ENCODE measurements around the gene DOCK3. TPM values are rescaled to one million over a fixed set of nuclear protein-coding genes. Genes with fewer than 3 reads are reported as not detected.

DOCK3 gene
- polyA plus RNA-seq, 2 of the 4 experiments (the other 2 are of a cell fraction), result 0.40 to 0.46 TPM

DNA sequence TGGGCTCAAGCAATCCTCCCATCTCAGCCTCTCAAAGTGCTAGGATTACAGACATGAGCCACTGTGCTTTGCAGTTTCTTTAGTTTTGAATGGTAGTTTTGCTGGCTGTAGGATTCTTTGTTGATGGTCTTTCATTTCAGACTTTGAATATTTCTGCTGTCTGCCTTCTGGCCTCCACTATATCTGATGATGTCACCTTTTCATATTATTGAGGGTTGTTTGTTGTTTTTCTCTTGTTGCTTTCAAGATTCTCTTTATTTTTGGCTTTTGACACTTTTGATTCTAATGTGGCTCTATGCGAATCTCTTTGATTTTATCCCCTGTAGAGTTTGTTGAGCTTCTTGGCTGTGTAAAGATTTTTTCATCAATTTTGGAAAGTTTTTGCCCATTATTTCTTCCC is 631.4 kb downstream of the DOCK3 start:
- FAIRE-seq (no peak), DNase-seq (ENCODE audit: low read depth in 1 of 2, low spot score in 1 of 2) (no peak), ATAC-seq (no peak)
- Histone ChIP-seq H3K9me3 (0 out of 3 replicates have a peak, but pooled peaks cover 3% of the 10 kb centered on the region), H3K4me2 (no peak overlapping the region), H3K27ac (no peak overlapping the region), H3K4me1 (no peaks in the 10 kb centered on the region), H3K4me3 (no peak overlapping the region)
- WGBS (ENCODE audit: missing lambda C conversion rate), result 81% methylated on average over 1 of the region's 1 CpG
- TF ChIP-seq PBX3 (IDR thresholded peaks at IDR 0.05) (no peak), MYC (IDR thresholded peaks at IDR 0.05; ENCODE audit: borderline replicate concordance, low read length) (no peak), HOXB5 (CRISPR knock-in tag; IDR thresholded peaks at IDR 0.05) (no peak), HES2 (IDR thresholded peaks at IDR 0.05) (no peak), NFE2L2 (conservative IDR thresholded peaks at IDR 0.05; ENCODE audit: low read length) (no peak), PHF8 (IDR thresholded peaks at IDR 0.05; ENCODE audit: borderline replicate concordance, low read depth) (no peak), ZSCAN20 (CRISPR knock-in tag; IDR thresholded peaks at IDR 0.05) (no peak), HDAC2 (IDR thresholded peaks at IDR 0.05) (no peak), POLR2AphosphoS2 (conservative IDR thresholded peaks at IDR 0.05; ENCODE audit: low read length) (no peak), FOSL2 (IDR thresholded peaks at IDR 0.05) (no peak), FOSL2 (CRISPR knock-in tag; IDR thresholded peaks at IDR 0.05) (no peak), MAFK (IDR thresholded peaks at IDR 0.05; ENCODE audit: partially characterized antibody) (no peak), RAD21 (conservative IDR thresholded peaks at IDR 0.05 in 1 of 2, IDR thresholded peaks at IDR 0.05 in 1 of 2) (no peak), MAX (IDR thresholded peaks at IDR 0.05) (no peak)
- TF ChIP-seq, protein P1, sequence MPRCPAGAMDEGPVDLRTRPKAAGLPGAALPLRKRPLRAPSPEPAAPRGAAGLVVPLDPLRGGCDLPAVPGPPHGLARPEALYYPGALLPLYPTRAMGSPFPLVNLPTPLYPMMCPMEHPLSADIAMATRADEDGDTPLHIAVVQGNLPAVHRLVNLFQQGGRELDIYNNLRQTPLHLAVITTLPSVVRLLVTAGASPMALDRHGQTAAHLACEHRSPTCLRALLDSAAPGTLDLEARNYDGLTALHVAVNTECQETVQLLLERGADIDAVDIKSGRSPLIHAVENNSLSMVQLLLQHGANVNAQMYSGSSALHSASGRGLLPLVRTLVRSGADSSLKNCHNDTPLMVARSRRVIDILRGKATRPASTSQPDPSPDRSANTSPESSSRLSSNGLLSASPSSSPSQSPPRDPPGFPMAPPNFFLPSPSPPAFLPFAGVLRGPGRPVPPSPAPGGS (IDR thresholded peaks at IDR 0.05), result no peak
- TF ChIP-seq, protein P2, sequence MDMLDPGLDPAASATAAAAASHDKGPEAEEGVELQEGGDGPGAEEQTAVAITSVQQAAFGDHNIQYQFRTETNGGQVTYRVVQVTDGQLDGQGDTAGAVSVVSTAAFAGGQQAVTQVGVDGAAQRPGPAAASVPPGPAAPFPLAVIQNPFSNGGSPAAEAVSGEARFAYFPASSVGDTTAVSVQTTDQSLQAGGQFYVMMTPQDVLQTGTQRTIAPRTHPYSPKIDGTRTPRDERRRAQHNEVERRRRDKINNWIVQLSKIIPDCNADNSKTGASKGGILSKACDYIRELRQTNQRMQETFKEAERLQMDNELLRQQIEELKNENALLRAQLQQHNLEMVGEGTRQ (IDR thresholded peaks at IDR 0.05), result no peak
- TF ChIP-seq, protein P3, sequence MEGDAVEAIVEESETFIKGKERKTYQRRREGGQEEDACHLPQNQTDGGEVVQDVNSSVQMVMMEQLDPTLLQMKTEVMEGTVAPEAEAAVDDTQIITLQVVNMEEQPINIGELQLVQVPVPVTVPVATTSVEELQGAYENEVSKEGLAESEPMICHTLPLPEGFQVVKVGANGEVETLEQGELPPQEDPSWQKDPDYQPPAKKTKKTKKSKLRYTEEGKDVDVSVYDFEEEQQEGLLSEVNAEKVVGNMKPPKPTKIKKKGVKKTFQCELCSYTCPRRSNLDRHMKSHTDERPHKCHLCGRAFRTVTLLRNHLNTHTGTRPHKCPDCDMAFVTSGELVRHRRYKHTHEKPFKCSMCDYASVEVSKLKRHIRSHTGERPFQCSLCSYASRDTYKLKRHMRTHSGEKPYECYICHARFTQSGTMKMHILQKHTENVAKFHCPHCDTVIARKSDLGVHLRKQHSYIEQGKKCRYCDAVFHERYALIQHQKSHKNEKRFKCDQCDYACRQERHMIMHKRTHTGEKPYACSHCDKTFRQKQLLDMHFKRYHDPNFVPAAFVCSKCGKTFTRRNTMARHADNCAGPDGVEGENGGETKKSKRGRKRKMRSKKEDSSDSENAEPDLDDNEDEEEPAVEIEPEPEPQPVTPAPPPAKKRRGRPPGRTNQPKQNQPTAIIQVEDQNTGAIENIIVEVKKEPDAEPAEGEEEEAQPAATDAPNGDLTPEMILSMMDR (IDR thresholded peaks at IDR 0.05), result no peak
- POLR2A ChIA-PET, result no interaction called here
- CTCF ChIA-PET, result interaction anchor here (1.2 kb wide), 1 partner anchor 630 kb away, joined by 3 read pairs; no protein-coding TSS in a partner anchor

DNA sequence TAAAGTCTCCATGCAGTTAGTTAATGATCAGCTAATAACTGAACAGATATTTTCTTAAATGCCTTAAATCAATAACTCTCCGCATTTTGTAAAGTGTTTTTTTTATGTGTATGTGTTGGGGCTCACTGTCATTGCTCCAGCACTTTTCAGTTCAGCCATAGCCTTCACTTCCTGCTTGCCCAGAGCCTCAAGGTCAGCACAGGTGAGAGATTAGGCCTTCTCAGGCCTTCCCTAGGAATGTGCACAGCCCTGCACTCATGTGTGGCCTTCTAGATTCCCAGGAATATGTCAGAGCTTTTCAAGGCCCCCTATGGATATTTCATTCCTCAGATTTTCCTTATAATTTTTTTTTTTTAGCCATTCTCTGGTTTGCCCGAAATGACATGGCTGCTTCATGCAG is 632.7 kb downstream of the DOCK3 start:
- WGBS (ENCODE audit: missing lambda C conversion rate), result 16% methylated on average over 2 of the region's 2 CpGs
- TF ChIP-seq PBX3 (IDR thresholded peaks at IDR 0.05), result no peak
- TF ChIP-seq REST (IDR thresholded peaks at IDR 0.05), result no peak
- TF ChIP-seq EHF (CRISPR knock-in tag; IDR thresholded peaks at IDR 0.05), result no peak
- TF ChIP-seq RCOR1 (IDR thresholded peaks at IDR 0.05; ENCODE audit: low read depth, low read length), result no peak
- no peak for TF ChIP-seq NR3C1 (IDR thresholded peaks at IDR 0.05)
- TF ChIP-seq ZC3H11A (IDR thresholded peaks at IDR 0.05), result no peak
- no peak for TF ChIP-seq EHMT2 (IDR thresholded peaks at IDR 0.05; ENCODE audit: low read depth)
- no peak for TF ChIP-seq HDAC2 (IDR thresholded peaks at IDR 0.05)
- no peak for TF ChIP-seq HES2 (IDR thresholded peaks at IDR 0.05)
- TF ChIP-seq PHF8 (IDR thresholded peaks at IDR 0.05; ENCODE audit: borderline replicate concordance, low read depth), result no peak
- no peak for TF ChIP-seq ATOH8 (CRISPR knock-in tag; IDR thresholded peaks at IDR 0.05; ENCODE audit: low read depth)
- TF ChIP-seq MAFK (IDR thresholded peaks at IDR 0.05; ENCODE audit: partially characterized antibody), result no peak
- 0 out of 3 replicates have a peak, but pooled peaks cover 3% of the 10 kb centered on the region for H3K9me3 ChIP-seq
- ATAC-seq (no peak), DNase-seq (ENCODE audit: low read depth in 1 of 2, low spot score in 1 of 2) (no peak), FAIRE-seq (no peak)
- CTCF ChIA-PET, result no interaction called here
- no peak overlapping the region for H3K4me2 ChIP-seq
- H3K4me3 ChIP-seq, result no peak overlapping the region
- POLR2A ChIA-PET, result no interaction called here
- H3K27ac ChIP-seq, result no peak overlapping the region
- H3K4me1 ChIP-seq, result no peaks in the 10 kb centered on the region

Data from A549 (cell line).